Endodermal cell (in vitro differentiated cells): ENCODE measurements around the gene KCNA4. TPM values are rescaled to one million over a fixed set of nuclear protein-coding genes. Genes with fewer than 3 reads are reported as not detected.
A peak's percentile ranks its signal among the peaks of the same experiment; 100 is the strongest.

Experiments used
- DNase-seq: peaks from one replicate; pipeline ENCODE4 v3.0.0-alpha.2; 2017
- H3K27ac ChIP-seq: 2 replicates; pipeline ENCODE4 v1.5.1; 2013; ENCODE audit warnings: mild to moderate bottlenecking, low read depth, low read length, moderate library complexity
- H3K27me3 ChIP-seq: 2 replicates; pipeline ENCODE4 v1.6.1; 2013; ENCODE audit warnings: mild to moderate bottlenecking, low read length, moderate library complexity; ENCODE audit not compliant: insufficient read depth, control insufficient read depth, poor library complexity, severe bottlenecking
- H3K36me3 ChIP-seq: 2 replicates; pipeline ENCODE4 v1.7.0; 2013; ENCODE audit warnings: mild to moderate bottlenecking, low read length, moderate library complexity; ENCODE audit not compliant: control insufficient read depth, insufficient read depth
- H3K4me1 ChIP-seq: one replicate; pipeline ENCODE4 v1.7.0; 2013; ENCODE audit warnings: low read length; ENCODE audit not compliant: control insufficient read depth, insufficient read depth
- H3K4me3 ChIP-seq: 2 replicates; pipeline ENCODE4 v1.5.1; 2013; ENCODE audit warnings: mild to moderate bottlenecking, low read length, moderate library complexity
- H3K9ac ChIP-seq: 2 replicates; pipeline ENCODE4 v1.6.1; 2013; ENCODE audit warnings: mild to moderate bottlenecking, low read length, moderate library complexity; ENCODE audit not compliant: poor library complexity, severe bottlenecking; ENCODE audit errors: extremely low read depth
- H3K9me3 ChIP-seq: 2 replicates; pipeline ENCODE4 v1.6.1; 2013; ENCODE audit warnings: mild to moderate bottlenecking, low read length, moderate library complexity; ENCODE audit not compliant: control insufficient read depth
- H3K27ac Mint-ChIP-seq: 2 replicates; pipeline ENCODE4 v1.8.0; 2020; ENCODE audit warnings: mixed read lengths
- H3K27me3 Mint-ChIP-seq: 2 replicates; pipeline ENCODE4 v1.8.0; 2021; ENCODE audit warnings: mild to moderate bottlenecking, mixed read lengths; ENCODE audit not compliant: insufficient read depth
- H3K36me3 Mint-ChIP-seq: 2 replicates; pipeline ENCODE4 v1.8.0; 2020; ENCODE audit warnings: low read depth, mixed read lengths
- H3K4me1 Mint-ChIP-seq: 2 replicates; pipeline ENCODE4 v1.8.0; 2020; ENCODE audit warnings: mixed read lengths
- H3K4me3 Mint-ChIP-seq: 2 replicates; pipeline ENCODE4 v1.8.0; 2020; ENCODE audit warnings: mild to moderate bottlenecking, moderate library complexity, mixed read lengths
- H3K9me3 Mint-ChIP-seq: 2 replicates; pipeline ENCODE4 v1.8.0; 2020; ENCODE audit warnings: mild to moderate bottlenecking, mixed read lengths
- WGBS, 2 experiments: methylation state at CpG; one replicate each; pipeline versions ENCODE4 v1.1.5 to v1.1.7; 2013; ENCODE audit warnings: missing lambda C conversion rate in 2 of 2, mixed read lengths in 1 of 2; ENCODE audit not compliant: insufficient coverage in 1 of 2, insufficient read length in 1 of 2; 5-methylcytosine and 5-hydroxymethylcytosine counted together
- total RNA-seq, 2 donors: library from RNA; stranded (reverse); fragmentation: NEBNext Ultra II Directional in 1 of 2; extraction: Animal tissue kit (Norgen Biotek cat#: 25700) in 1 of 2; gene quantifications; 2 replicates in 1 of 2; 3 replicates in 1 of 2; pipeline ENCODE4 v1.2.1, GENCODE V29; 2021
- TF ChIP-seq, protein P1 (sequence below): fragments of 200-600 bp; sonication (generic); conservative IDR thresholded peaks from 2 replicates; pipeline ENCODE4 v1.5.0; 2021; ENCODE audit warnings: antibody characterized with exemption, mild to moderate bottlenecking

The KCNA4 gene
- total RNA-seq, 2 donors from 2014 or later: 0.55 TPM; not detected in 1

DNA sequence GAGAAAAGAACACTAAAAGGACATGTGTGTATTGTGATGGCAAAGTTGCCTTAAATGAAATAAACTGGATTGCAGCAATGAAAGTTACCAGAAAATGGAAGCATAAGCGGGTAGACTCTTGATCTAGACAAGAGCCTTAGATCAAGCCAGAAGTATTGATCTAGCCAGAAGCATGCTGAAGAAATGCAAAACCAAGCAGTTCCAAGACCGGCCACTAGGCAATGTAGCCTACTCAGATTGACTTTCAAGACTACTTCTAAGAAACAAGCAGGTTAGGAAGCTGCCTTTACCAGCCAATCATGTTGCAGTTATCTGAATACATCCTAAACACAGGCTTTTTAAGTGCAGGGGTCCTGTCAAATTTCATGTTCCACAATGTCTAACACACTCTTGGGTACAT lies 54.6 kb downstream of the KCNA4 start:
- Mint-ChIP-seq H3K4me3 (no peak overlapping the region), H3K27me3 (no peaks in the 10 kb centered on the region), H3K9me3 (no peaks in the 10 kb centered on the region), H3K27ac (no peak overlapping the region), H3K4me1 (peaks cover 29% of the 10 kb centered on the region), H3K36me3 (no peaks in the 10 kb centered on the region)
- Histone ChIP-seq H3K9me3 (no peaks in the 10 kb centered on the region), H3K36me3 (no peaks in the 10 kb centered on the region), H3K27me3 (no peaks in the 10 kb centered on the region), H3K4me3 (no peak overlapping the region), H3K9ac (no peak overlapping the region), H3K4me1 (no peaks in the 10 kb centered on the region), H3K27ac (no peak overlapping the region)
- peak; percentile 88 for DNase-seq
- 77 to 100% methylated on average over 1 to 2 of the region's 2 CpGs for WGBS, 2 experiments
- TF ChIP-seq, protein P1, sequence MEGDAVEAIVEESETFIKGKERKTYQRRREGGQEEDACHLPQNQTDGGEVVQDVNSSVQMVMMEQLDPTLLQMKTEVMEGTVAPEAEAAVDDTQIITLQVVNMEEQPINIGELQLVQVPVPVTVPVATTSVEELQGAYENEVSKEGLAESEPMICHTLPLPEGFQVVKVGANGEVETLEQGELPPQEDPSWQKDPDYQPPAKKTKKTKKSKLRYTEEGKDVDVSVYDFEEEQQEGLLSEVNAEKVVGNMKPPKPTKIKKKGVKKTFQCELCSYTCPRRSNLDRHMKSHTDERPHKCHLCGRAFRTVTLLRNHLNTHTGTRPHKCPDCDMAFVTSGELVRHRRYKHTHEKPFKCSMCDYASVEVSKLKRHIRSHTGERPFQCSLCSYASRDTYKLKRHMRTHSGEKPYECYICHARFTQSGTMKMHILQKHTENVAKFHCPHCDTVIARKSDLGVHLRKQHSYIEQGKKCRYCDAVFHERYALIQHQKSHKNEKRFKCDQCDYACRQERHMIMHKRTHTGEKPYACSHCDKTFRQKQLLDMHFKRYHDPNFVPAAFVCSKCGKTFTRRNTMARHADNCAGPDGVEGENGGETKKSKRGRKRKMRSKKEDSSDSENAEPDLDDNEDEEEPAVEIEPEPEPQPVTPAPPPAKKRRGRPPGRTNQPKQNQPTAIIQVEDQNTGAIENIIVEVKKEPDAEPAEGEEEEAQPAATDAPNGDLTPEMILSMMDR: peak; percentile 78

Other genes with a start within 250 kb of the KCNA4 start
- gene FSHB, start 214.0 kb upstream of the KCNA4 start, total RNA-seq: not detected